HepG2 (cell line): ENCODE measurements around the gene PLA2G2E. TPM values are rescaled to one million over a fixed set of nuclear protein-coding genes. Genes with fewer than 3 reads are reported as not detected.
A peak's percentile ranks its signal among the peaks of the same experiment; 100 is the strongest.

Experiments
- ATAC-seq: fragments of 200-7000 bp; cut with Tn5 transposase; 3 replicates; pipeline ENCODE4 v1.9.1; 2020; ENCODE audit warnings: mild to moderate bottlenecking, moderate library complexity
- BruUV-seq: library from RNA; stranded (reverse); fragments of 400-500 nt; replicated peaks from 2 replicates; lab custom pipeline; 2021; lab: Mats Ljungman, UMichigan
- CTCF ChIA-PET: fragments of 300-600 bp; formaldehyde crosslinking; extraction: SDS; loops from one replicate; lab custom pipeline; 2021; ENCODE audit warnings: low total read pairs, inconsistent platforms, low intra/inter-chr PET ratio; lab: Yijun Ruan, JAX
- POLR2A ChIA-PET: fragments of 350-600 bp; sonication (Branson Sonifier 250); formaldehyde crosslinking; loops from one replicate; lab custom pipeline; 2020; ENCODE audit warnings: antibody characterized with exemption, inconsistent platforms; lab: Yijun Ruan, JAX
- DNase-seq: peaks from one replicate; pipeline ENCODE4 v3.0.0-alpha.2; 2015; ENCODE audit warnings: low spot score
- FAIRE-seq: peaks from 3 replicates; lab custom pipeline; 2011; peaks lifted over from hg19 to GRCh38; lab: Jason Lieb, UNC
- H2AFZ ChIP-seq: one replicate; pipeline ENCODE4 v1.6.1; 2011; ENCODE audit warnings: low read length, inconsistent platforms
- H3K27ac ChIP-seq: fragments of 300-600 bp; 3 replicates; pipeline ENCODE4 v1.8.0; 2011; ENCODE audit warnings: mixed run types, mild to moderate bottlenecking, mixed read lengths, low read length, inconsistent platforms; ENCODE audit not compliant: insufficient read depth; ENCODE audit errors: extremely low read length
- H3K27me3 ChIP-seq, 2 experiments: fragments of 200-600 bp in 1 of 2; 2 replicates in 1 of 2; 3 replicates in 1 of 2; pipeline versions ENCODE4 v1.6.0 to v1.8.0; 2011; ENCODE audit warnings: low read length in 2 of 2, mild to moderate bottlenecking in 2 of 2, moderate library complexity in 2 of 2, inconsistent platforms in 1 of 2; ENCODE audit not compliant: insufficient read depth in 2 of 2, control insufficient read depth in 1 of 2
- H3K36me3 ChIP-seq, 2 experiments: fragments of 200-600 bp in 1 of 2; replicated peaks in 1 of 2; 2 replicates in 1 of 2; 3 replicates in 1 of 2; pipeline versions ENCODE4 v1.5.1 to v1.8.0; 2011; ENCODE audit warnings: low read length in 2 of 2, inconsistent platforms in 1 of 2; ENCODE audit not compliant: insufficient read depth in 2 of 2, control insufficient read depth in 1 of 2
- H3K4me1 ChIP-seq: 2 replicates; pipeline ENCODE4 v1.5.1; 2012; ENCODE audit warnings: low read length, inconsistent platforms; ENCODE audit not compliant: insufficient read depth
- H3K4me2 ChIP-seq: 2 replicates; pipeline ENCODE4 v1.6.0; 2011; ENCODE audit warnings: low read depth, low read length, inconsistent platforms
- H3K4me3 ChIP-seq, 3 experiments: fragments of 200-600 bp in 1 of 3; sonication (generic), shearing (Covaris generic) in 1 of 3; replicated peaks in 1 of 3; 2 replicates each; pipeline ENCODE4 v1.5.1; 2011 to 2016; ENCODE audit warnings: low read length in 3 of 3, inconsistent platforms in 2 of 3, low read depth in 2 of 3, mild to moderate bottlenecking in 2 of 3, control low read depth in 1 of 3, mixed read lengths in 1 of 3; ENCODE audit not compliant: insufficient read depth in 1 of 3
- H3K79me2 ChIP-seq: one replicate; pipeline ENCODE4 v1.6.1; 2011; ENCODE audit warnings: low read length, inconsistent platforms; ENCODE audit not compliant: insufficient read depth
- H3K9ac ChIP-seq: 2 replicates; pipeline ENCODE4 v1.6.0; 2011; ENCODE audit warnings: mild to moderate bottlenecking, low read depth, low read length, inconsistent platforms; ENCODE audit not compliant: insufficient read depth
- H3K9me3 ChIP-seq: 2 replicates; pipeline ENCODE4 v1.5.1; 2012; ENCODE audit warnings: mild to moderate bottlenecking, low read length
- H4K20me1 ChIP-seq: 2 replicates; pipeline ENCODE4 v1.6.0; 2011; ENCODE audit warnings: inconsistent platforms, mild to moderate bottlenecking, low read length, moderate library complexity; ENCODE audit not compliant: insufficient read depth
- CCAR2 ChIP-seq: fragments of 200-400 bp; formaldehyde crosslinking; optimal IDR thresholded peaks from 2 replicates; pipeline ENCODE3; 2018; ENCODE audit warnings: low read depth, mild to moderate bottlenecking, low read length, moderate library complexity
- CREM ChIP-seq, 2 experiments: sonication (generic) in 1 of 2; formaldehyde crosslinking in 1 of 2; IDR thresholded peaks; 2 replicates each; pipeline versions ENCODE4 v1.4.0 to v1.6.1; 2016 to 2020; ENCODE audit warnings: antibody characterized with exemption in 1 of 2, mild to moderate bottlenecking in 1 of 2, missing genetic modification reagents in 1 of 2
- ESRRA ChIP-seq: sonication (generic); formaldehyde crosslinking; IDR thresholded peaks from 2 replicates; pipeline ENCODE4 v1.5.1; 2020; ENCODE audit warnings: mild to moderate bottlenecking, low read depth, missing genetic modification reagents
- FOSL1 ChIP-seq: sonication (generic); formaldehyde crosslinking; IDR thresholded peaks from 2 replicates; pipeline ENCODE4 v1.9.0; 2021; ENCODE audit warnings: missing genetic modification reagents, borderline replicate concordance
- GATAD2A ChIP-seq: IDR thresholded peaks from 2 replicates; pipeline ENCODE4 v1.6.1; 2016
- ISX ChIP-seq: sonication (generic); formaldehyde crosslinking; conservative IDR thresholded peaks from 2 replicates; pipeline ENCODE4 v1.5.0; 2020; ENCODE audit warnings: missing genetic modification reagents
- NFKB2 ChIP-seq: sonication (generic); formaldehyde crosslinking; IDR thresholded peaks from 2 replicates; pipeline ENCODE4 v1.4.0; 2020; ENCODE audit warnings: missing genetic modification reagents, borderline replicate concordance
- NR2F2 ChIP-seq: IDR thresholded peaks from 2 replicates; pipeline ENCODE4 v1.6.1; 2012; ENCODE audit warnings: low read depth, inconsistent platforms, borderline replicate concordance
- POLR2G ChIP-seq: fragments of 200-400 bp; formaldehyde crosslinking; IDR thresholded peaks from 2 replicates; pipeline ENCODE4 v1.6.1; 2018; ENCODE audit warnings: mild to moderate bottlenecking, low read depth, low read length, moderate library complexity
- RCOR2 ChIP-seq: IDR thresholded peaks from 2 replicates; pipeline ENCODE4 v1.6.1; 2016; ENCODE audit warnings: missing biosample characterization, missing genetic modification reagents
- RXRB ChIP-seq: IDR thresholded peaks from 2 replicates; pipeline ENCODE4 v1.6.1; 2016; ENCODE audit warnings: borderline replicate concordance, missing genetic modification reagents, missing compliant biosample characterization
- SOX13 ChIP-seq, 3 experiments: fragments of 450-650 bp in 1 of 3; sonication (generic) in 1 of 3; formaldehyde crosslinking in 1 of 3; IDR thresholded peaks in 2 of 3; conservative IDR thresholded peaks in 1 of 3; 2 replicates each; pipeline versions ENCODE4 v1.5.0 to v1.6.1; 2016 to 2020; ENCODE audit warnings: antibody characterized with exemption in 1 of 3, mild to moderate bottlenecking in 1 of 3, missing compliant biosample characterization in 1 of 3, missing genetic modification reagents in 1 of 3, moderate library complexity in 1 of 3
- TBL1XR1 ChIP-seq: fragments of 150-350 bp; IDR thresholded peaks from 2 replicates; pipeline ENCODE4 v1.6.1; 2014; ENCODE audit warnings: borderline replicate concordance, low read length; ENCODE audit not compliant: partially characterized antibody
- TCF7 ChIP-seq: sonication (generic); IDR thresholded peaks from 2 replicates; pipeline ENCODE4 v1.6.1; 2016; ENCODE audit warnings: antibody characterized with exemption, low read depth
- ZNF260 ChIP-seq: sonication (generic); formaldehyde crosslinking; IDR thresholded peaks from 2 replicates; pipeline ENCODE4 v1.4.0; 2020; ENCODE audit warnings: missing genetic modification reagents, low read depth, mild to moderate bottlenecking, borderline replicate concordance
- ZNF33A ChIP-seq: sonication (generic); formaldehyde crosslinking; IDR thresholded peaks from 2 replicates; pipeline ENCODE4 v1.5.1; 2020; ENCODE audit warnings: missing genetic modification reagents, mild to moderate bottlenecking, moderate library complexity, borderline replicate concordance
- ZNF569 ChIP-seq: sonication (generic); formaldehyde crosslinking; IDR thresholded peaks from 2 replicates; pipeline ENCODE4 v1.5.0; 2020; ENCODE audit warnings: mild to moderate bottlenecking, missing genetic modification reagents, moderate library complexity, borderline replicate concordance
- ZNF768 ChIP-seq: sonication (generic); formaldehyde crosslinking; IDR thresholded peaks from 2 replicates; pipeline ENCODE4 v1.4.0; 2020; ENCODE audit warnings: missing genetic modification reagents
- ZNF878 ChIP-seq: sonication (generic); formaldehyde crosslinking; IDR thresholded peaks from 2 replicates; pipeline ENCODE4 v1.8.1; 2023; ENCODE audit warnings: mild to moderate bottlenecking, missing genetic modification reagents, moderate library complexity
- WGBS: methylation state at CpG from one replicate; pipeline ENCODE4 v1.1.6; 2017; ENCODE audit warnings: low lambda C conversion rate; 5-methylcytosine and 5-hydroxymethylcytosine counted together
- in situ Hi-C: cut with HindIII; loops from 2 replicates; pipeline ENCODE4 v1.10.0; 2017; ENCODE audit warnings: low pct_unique_long_range_greater_than_20kb; ENCODE audit not compliant: extremely low pct_ligation_motif_present
- intact Hi-C: fragments of 100-400 bp; cut with micrococcal nuclease; formaldehyde crosslinking; loops from one replicate; pipeline ENCODE4 v1.10.0; 2022; ENCODE audit not compliant: unreplicated experiment
- polyA plus RNA-seq, 8 experiments: library from polyadenylated mRNA; depleted of rRNA in 3 of 8; stranded (reverse) in 7 of 8; unstranded in 1 of 8; fragments of >200 nt; fragmentation: Illumina TruSeq in 4 of 8; extraction: Trizol in 4 of 8; gene quantifications; 2 replicates each; pipeline versions ENCODE4 v1.2.1 to v1.2.3, GENCODE V29; 2011 to 2016; ENCODE audit warnings: low read depth in 4 of 8, missing spikeins in 1 of 8, mixed read lengths in 1 of 8; ENCODE audit not compliant: insufficient read depth in 1 of 8
- total RNA-seq, 5 experiments: library from RNA; depleted of rRNA; stranded (reverse); fragments of >200 nt; fragmentation: Illumina TruSeq; extraction: Trizol; gene quantifications; 2 replicates each; pipeline ENCODE4 v1.2.3, GENCODE V29; 2016; ENCODE audit warnings: low read depth in 1 of 5
- TF ChIP-seq, protein P1 (sequence below): IDR thresholded peaks from 2 replicates; pipeline ENCODE4 v1.6.1; 2012; ENCODE audit warnings: low read depth, low read length, improper control_type of control experiment

The PLA2G2E gene
- total and polyA plus RNA-seq, 2 of the 13 experiments (the other 11 are each of a cell fraction or from before 2014, with no cell fraction given) = not detected

DNA sequence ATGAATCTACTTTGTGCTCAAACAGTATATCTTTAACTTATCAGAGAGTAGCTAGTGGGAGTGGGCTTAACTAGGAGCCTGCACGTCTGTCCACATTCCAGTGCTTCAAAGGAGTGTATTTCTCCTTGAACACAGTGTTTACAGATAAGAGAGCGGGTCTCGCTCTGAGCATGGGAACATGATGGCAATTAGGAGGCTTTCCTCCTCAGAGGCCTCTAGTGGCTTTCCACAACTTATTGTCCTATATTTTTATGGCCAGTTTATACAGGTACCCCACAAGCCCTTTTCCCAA, 3.7 kb upstream of the PLA2G2E start (continued):
- TF ChIP-seq ESRRA (CRISPR knock-in tag) (0 out of 2 replicates have a peak, but pooled peaks have one; percentile 14), TCF7 (peak; percentile 81), GATAD2A (CRISPR knock-in tag) (peak; percentile 66)
- TF ChIP-seq, all 625 proteins: peak for 53; not testable (repeated sequence) for 572

GRCh38 chr1:19926296-19927129, 3.1 kb upstream of the PLA2G2E start:
- DNase-seq (peak; percentile 96), FAIRE-seq (no peak), ATAC-seq (peak; percentile 78)
- CTCF ChIA-PET = no interaction called here
- intact Hi-C loops (loop anchor here (2.0 kb wide), 2 partner anchors 44 to 48 kb away; partner anchors contain the start of gene OTUD3), in situ Hi-C loops (loop anchor here (5.0 kb wide), 1 partner anchor 551 kb away; no protein-coding TSS in a partner anchor)
- no peaks in the 10 kb centered on the region for H3K27me3 ChIP-seq
- no peaks in the 10 kb centered on the region for H3K79me2 ChIP-seq
- H2AFZ ChIP-seq = no peak overlapping the region
- WGBS = 21% methylated on average over 8 of the region's 8 CpGs
- H4K20me1 ChIP-seq = no peaks in the 10 kb centered on the region
- H3K4me1 ChIP-seq = peaks cover 89% of the 10 kb centered on the region
- peak overlapping the region; percentile 70 for H3K4me2 ChIP-seq
- H3K27ac ChIP-seq = peak overlapping the region; percentile 94
- H3K36me3 ChIP-seq = no peaks in the 10 kb centered on the region; a peak in 1 of 5 replicates
- POLR2A ChIA-PET = interaction anchor here (0.8 to 2.7 kb wide), 8 partner anchors 9 to 626 kb away, joined by 3 to 14 read pairs (median 4); partner anchors contain the start of genes CAMK2N1 and FAM43B
- BruUV-seq = TSS peak; percentile 21
- peaks cover 22% of the 10 kb centered on the region for H3K9me3 ChIP-seq
- peak overlapping the region in 2 of 3 experiments; percentile 17 to 27; a peak in 3 of 6 replicates for H3K4me3 ChIP-seq
- H3K9ac ChIP-seq = peak overlapping the region; percentile 80
- TF ChIP-seq NR2F2 (0 out of 2 replicates have a peak, but pooled peaks have one; percentile 21), FOSL1 (peak; percentile 73; the same call in 1 of the 2 replicates), RXRB (CRISPR knock-in tag) (peak; percentile 74), NFKB2 (CRISPR knock-in tag) (no peak), RCOR2 (CRISPR knock-in tag) (peak; percentile 45; the same call in 1 of the 2 replicates), CREM (IDR thresholded peaks at IDR 0.05) (peak; percentile 54; the same call in 1 of the 2 replicates), CREM (CRISPR knock-in tag; IDR thresholded peaks at IDR 0.05) (no peak), ZNF569 (CRISPR knock-in tag) (no peak), ZNF33A (CRISPR knock-in tag) (no peak), CCAR2 (no peak), ZNF260 (CRISPR knock-in tag) (no peak), SOX13 (IDR thresholded peaks at IDR 0.05) (peak; percentile 49), SOX13 (CRISPR knock-in tag; conservative IDR thresholded peaks at IDR 0.05 in 1 of 2, IDR thresholded peaks at IDR 0.05 in 1 of 2) (peak in 1 of 2 experiments; percentile 74; a peak in 2 of 4 replicates), POLR2G (peak; percentile 17; the same call in 1 of the 2 replicates), ISX (CRISPR knock-in tag) (no peak), TBL1XR1 (no peak), ZNF768 (no peak), ZNF878 (CRISPR knock-in tag) (no peak)
- TF ChIP-seq, protein P1, sequence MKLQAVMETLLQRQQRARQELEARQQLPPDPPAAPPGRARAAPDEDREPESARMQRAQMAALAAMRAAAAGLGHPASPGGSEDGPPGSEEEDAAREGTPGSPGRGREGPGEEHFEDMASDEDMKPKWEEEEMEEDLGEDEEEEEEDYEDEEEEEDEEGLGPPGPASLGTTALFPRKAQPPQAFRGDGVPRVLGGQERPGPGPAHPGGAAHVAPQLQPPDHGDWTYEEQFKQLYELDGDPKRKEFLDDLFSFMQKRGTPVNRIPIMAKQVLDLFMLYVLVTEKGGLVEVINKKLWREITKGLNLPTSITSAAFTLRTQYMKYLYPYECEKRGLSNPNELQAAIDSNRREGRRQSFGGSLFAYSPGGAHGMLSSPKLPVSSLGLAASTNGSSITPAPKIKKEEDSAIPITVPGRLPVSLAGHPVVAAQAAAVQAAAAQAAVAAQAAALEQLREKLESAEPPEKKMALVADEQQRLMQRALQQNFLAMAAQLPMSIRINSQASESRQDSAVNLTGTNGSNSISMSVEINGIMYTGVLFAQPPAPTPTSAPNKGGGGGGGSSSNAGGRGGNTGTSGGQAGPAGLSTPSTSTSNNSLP = peak; percentile 77
